GM12801 (cell line): Measurements from ENCODE around the gene TLE2.

Experiments used
- TF ChIP-seq, protein P1 (sequence below): IDR thresholded peaks from one replicate; pipeline ENCODE4 v1.5.1; 2011; ENCODE audit warnings: control low read depth; ENCODE audit not compliant: insufficient read length; ENCODE audit errors: extremely low read depth

TLE2 gene

DNA sequence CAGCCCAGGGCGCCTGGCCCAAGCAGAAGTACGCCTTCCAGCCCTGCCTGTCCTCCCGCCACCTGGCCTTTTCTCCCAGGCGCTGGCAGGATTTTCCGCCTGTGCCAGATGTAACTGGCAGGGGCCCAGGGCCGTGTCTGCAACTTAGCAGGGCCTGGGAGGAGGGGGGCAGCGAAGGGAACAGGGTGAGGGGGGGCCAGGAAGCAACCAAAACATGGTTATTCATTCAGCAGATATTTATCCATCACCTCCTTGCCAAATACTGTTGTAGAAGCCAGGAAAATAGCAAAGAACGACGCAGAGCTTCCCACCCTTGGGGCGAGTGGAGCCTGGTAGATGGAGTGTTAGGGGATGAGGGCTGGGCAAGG, 46.1 kb downstream of the TLE2 start:
- TF ChIP-seq, protein P1, sequence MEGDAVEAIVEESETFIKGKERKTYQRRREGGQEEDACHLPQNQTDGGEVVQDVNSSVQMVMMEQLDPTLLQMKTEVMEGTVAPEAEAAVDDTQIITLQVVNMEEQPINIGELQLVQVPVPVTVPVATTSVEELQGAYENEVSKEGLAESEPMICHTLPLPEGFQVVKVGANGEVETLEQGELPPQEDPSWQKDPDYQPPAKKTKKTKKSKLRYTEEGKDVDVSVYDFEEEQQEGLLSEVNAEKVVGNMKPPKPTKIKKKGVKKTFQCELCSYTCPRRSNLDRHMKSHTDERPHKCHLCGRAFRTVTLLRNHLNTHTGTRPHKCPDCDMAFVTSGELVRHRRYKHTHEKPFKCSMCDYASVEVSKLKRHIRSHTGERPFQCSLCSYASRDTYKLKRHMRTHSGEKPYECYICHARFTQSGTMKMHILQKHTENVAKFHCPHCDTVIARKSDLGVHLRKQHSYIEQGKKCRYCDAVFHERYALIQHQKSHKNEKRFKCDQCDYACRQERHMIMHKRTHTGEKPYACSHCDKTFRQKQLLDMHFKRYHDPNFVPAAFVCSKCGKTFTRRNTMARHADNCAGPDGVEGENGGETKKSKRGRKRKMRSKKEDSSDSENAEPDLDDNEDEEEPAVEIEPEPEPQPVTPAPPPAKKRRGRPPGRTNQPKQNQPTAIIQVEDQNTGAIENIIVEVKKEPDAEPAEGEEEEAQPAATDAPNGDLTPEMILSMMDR: no peak

DNA sequence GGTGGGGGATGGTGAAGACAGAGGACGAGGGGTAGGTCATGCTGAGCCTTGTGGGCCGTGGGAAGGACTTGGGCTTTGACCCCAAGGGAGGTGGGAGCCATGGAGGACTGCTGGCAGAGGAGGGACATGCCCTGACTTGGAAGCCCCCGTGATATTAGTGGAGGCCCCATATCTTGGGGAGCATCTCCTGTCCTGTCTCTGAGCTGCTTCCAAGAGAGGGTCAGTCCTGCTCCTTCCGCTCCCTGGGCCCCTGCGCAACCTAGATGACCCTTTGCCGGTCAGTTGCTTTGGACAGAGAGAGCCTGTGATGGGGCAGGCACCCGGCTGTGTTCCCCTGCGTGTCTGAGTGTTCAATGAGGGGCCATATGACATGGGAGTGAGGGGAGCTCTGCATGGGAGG, 46.5 kb downstream of the TLE2 start:
- TF ChIP-seq, protein P1: no peak

DNA sequence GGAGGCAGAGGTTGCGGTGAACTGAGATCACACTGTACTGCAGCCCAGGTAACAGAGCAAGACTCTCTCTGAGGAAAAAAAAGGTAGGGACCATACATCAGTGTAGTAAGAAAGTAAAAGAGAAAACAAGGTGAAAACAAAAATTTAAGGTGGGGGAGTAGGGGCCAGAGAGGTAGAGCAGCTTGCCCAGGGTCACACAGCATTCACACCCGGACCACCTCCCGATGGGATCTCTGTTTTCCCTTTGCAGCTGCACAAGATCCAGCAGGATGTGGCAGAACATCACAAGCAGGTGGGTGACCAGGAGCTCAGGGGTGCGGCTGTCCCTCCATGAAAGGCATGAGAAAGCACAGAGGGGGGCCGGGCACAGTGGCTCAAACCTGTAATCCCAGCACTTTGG, 47.2 kb downstream of the TLE2 start:
- TF ChIP-seq, protein P1: no peak

DNA sequence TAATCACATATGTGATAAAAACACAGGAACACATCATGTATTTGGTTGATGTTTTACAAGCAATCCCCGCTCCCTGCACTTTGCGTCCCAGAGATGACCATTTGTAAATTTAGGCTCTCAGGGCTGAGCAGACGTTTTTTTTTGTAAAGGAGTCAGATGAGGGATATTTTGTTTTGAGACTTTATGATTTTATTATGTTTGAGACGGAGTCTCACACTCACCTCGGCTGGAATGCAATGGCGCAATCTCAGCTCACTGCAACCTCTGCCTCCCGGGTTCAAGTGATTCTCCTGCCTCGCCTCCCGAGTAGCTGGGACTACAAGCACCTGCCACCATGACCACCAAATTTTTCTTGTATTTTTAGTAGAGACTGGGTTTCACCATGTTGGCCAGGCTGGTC, 50.3 kb downstream of the TLE2 start:
- TF ChIP-seq, protein P1: no peak

DNA sequence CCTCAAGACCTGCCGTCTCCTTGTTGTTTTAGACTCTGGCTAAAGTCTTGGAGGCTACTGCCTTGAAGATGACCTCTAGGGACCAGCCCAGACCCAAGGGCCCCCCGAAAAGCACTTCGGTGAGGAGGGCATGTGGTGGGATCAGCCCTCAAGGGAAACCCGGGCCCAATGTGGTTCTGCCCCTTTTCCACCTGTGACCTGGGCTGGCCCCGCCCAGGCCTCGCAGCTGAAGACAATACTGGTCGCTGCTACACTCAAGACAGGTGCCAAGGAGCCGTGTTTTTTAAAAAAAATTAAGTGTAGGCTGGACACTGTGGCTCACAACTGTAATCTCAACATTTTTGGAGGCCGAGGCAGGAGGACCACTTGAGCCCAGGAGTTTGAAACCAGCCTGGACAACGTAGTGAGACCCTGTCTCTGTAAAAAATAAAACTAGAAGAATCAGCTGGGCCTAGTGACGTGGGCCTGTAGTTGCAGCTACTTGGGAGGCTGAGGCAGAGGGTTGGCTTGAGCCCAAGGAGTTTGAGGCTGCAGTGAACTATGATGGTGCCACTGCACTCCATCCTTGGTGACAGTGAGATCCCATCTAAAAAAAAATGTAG, 50.8 kb downstream of the TLE2 start:
- TF ChIP-seq, protein P1: no peak

DNA sequence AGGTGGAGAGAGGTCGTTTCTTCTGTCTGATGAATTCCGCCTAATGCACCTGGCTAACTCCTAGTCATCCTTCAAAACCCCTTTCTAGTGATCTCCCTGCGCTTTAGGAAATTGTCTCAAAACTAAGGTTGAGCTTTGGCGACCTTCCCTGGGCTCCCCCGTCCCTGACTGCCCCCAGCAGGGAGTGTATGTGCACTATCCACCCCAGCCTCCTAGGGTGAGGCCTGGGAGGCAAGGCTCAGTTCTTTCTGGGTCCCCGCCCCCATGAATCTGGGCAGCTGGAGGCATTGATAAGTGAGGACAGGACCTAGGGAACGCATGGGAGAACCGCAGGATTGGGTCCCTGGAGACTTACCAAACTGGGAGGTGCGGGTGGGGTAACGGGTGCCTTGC, 51.3 kb downstream of the TLE2 start:
- TF ChIP-seq, protein P1: no peak

DNA sequence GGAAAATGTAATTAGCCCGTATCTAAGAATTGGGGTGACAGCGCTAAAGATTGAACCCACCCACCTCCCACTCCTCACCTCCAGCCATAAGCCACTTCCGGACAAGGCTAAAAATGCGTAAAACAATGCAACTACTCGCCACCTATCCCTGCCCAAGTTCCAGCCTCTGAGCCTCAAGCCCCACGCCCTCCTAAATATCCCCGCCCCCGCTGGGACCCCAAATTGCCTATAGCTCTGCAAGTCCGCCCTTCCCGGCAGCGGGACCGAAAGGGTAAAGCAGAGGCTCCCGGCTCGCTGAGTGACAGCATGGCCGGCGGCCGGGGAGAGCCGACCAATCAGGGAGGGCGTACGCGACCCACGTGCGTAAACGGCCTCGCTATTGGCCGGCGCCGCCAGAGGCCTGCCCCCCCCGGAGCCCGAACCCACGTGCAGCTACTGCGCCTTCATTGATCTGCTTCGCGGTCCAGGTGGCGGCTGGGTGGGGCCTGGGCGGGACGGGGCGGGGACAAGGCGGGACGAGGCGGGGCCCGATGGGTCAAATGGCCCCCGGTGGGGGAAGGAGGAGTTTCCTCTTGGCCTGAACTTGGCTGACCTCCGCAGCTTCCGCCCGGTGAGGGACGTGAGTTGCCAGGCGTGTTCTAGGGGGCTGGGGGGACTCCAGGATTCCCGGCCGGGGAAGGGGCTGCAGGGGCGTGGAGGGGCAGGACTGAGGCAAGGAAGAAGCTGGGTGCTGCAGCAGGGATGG, 51.9 kb downstream of the TLE2 start, which contains the start of gene TLE6:
TSS of gene TLE6 (plus strand) at position 564 of the 745 bp plus-strand sequence. CDS start 670 bp downstream, outside the sequence.
- TF ChIP-seq, protein P1: no peak
